Measurements from ENCODE around the gene LDLRAD4.

LDLRAD4 gene

GRCh38 chr18:13517369-13517768 is 298.8 kb downstream of the LDLRAD4 start:
- Histone ChIP-seq H3K79me2 (ENCODE audit: insufficient read depth, low read depth) (no peaks in the 10 kb centered on the region), H4K20me1 (ENCODE audit: insufficient read depth) (no peaks in the 10 kb centered on the region), H3K4me3 (IDR thresholded peaks at IDR 0.05; ENCODE audit: insufficient read depth, low read depth, low read length) (no peak overlapping the region), H3K4me2 (no peak overlapping the region), H3K27me3 (ENCODE audit: insufficient read depth, low read depth) (no peaks in the 10 kb centered on the region), H3K27ac (no peak overlapping the region), H3K9ac (no peak overlapping the region), H2AFZ (ENCODE audit: low read depth) (no peak overlapping the region), H3K36me3 (ENCODE audit: insufficient read depth) (no peaks in the 10 kb centered on the region), H3K4me1 (ENCODE audit: low read depth, poor library complexity, severe bottlenecking) (no peaks in the 10 kb centered on the region)
- TF ChIP-seq CTCF (conservative IDR thresholded peaks at IDR 0.05; ENCODE audit: low read depth, low read length), result no peak

GRCh38 chr18:13518382-13518781 is 299.8 kb downstream of the LDLRAD4 start:
- Histone ChIP-seq H3K9ac (no peak overlapping the region), H3K4me1 (ENCODE audit: low read depth, poor library complexity, severe bottlenecking) (no peaks in the 10 kb centered on the region), H3K4me2 (no peak overlapping the region), H3K36me3 (ENCODE audit: insufficient read depth) (no peaks in the 10 kb centered on the region), H4K20me1 (ENCODE audit: insufficient read depth) (no peaks in the 10 kb centered on the region), H3K27me3 (ENCODE audit: insufficient read depth, low read depth) (no peaks in the 10 kb centered on the region), H3K4me3 (IDR thresholded peaks at IDR 0.05; ENCODE audit: insufficient read depth, low read depth, low read length) (no peak overlapping the region), H2AFZ (ENCODE audit: low read depth) (no peak overlapping the region), H3K79me2 (ENCODE audit: insufficient read depth, low read depth) (no peaks in the 10 kb centered on the region), H3K27ac (no peak overlapping the region)
- TF ChIP-seq CTCF (conservative IDR thresholded peaks at IDR 0.05; ENCODE audit: low read depth, low read length), result no peak

DNA sequence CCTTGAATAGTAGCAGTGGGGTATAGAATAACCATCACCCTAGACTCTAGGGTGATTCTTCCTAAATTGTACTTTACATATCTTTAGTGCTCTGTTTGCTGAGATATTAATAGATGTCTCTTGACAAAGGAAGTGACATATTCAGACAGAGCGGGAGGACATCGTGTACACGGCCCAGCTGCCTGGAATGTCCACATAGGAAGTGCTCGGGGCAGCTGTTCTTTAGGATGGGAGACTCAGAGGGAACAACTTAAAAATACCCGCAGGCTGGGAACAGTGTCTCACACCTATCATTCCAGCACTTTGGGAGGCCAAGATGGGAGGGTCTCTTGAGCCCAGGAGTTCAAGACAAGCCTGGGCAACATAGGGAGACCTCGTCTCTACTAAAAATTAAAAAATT is 301.7 kb downstream of the LDLRAD4 start:
- Histone ChIP-seq H3K9ac (no peak overlapping the region), H3K79me2 (ENCODE audit: insufficient read depth, low read depth) (no peaks in the 10 kb centered on the region), H3K4me3 (IDR thresholded peaks at IDR 0.05; ENCODE audit: insufficient read depth, low read depth, low read length) (no peak overlapping the region), H3K4me1 (ENCODE audit: low read depth, poor library complexity, severe bottlenecking) (no peaks in the 10 kb centered on the region), H3K36me3 (ENCODE audit: insufficient read depth) (no peaks in the 10 kb centered on the region), H3K27me3 (ENCODE audit: insufficient read depth, low read depth) (no peaks in the 10 kb centered on the region), H3K27ac (no peak overlapping the region), H4K20me1 (ENCODE audit: insufficient read depth) (no peaks in the 10 kb centered on the region), H2AFZ (ENCODE audit: low read depth) (no peak overlapping the region), H3K4me2 (no peak overlapping the region)
- TF ChIP-seq CTCF (conservative IDR thresholded peaks at IDR 0.05; ENCODE audit: low read depth, low read length), result no peak

GRCh38 chr18:13520741-13521140 is 302.2 kb downstream of the LDLRAD4 start:
- no peak overlapping the region for H3K9ac ChIP-seq
- H3K4me1 ChIP-seq (ENCODE audit: low read depth, poor library complexity, severe bottlenecking), result no peaks in the 10 kb centered on the region
- no peaks in the 10 kb centered on the region for H3K79me2 ChIP-seq (ENCODE audit: insufficient read depth, low read depth)
- H3K4me3 ChIP-seq (IDR thresholded peaks at IDR 0.05; ENCODE audit: insufficient read depth, low read depth, low read length), result no peak overlapping the region
- no peaks in the 10 kb centered on the region for H4K20me1 ChIP-seq (ENCODE audit: insufficient read depth)
- H3K4me2 ChIP-seq, result no peak overlapping the region
- no peak for TF ChIP-seq CTCF (conservative IDR thresholded peaks at IDR 0.05; ENCODE audit: low read depth, low read length)
- no peaks in the 10 kb centered on the region for H3K36me3 ChIP-seq (ENCODE audit: insufficient read depth)
- H3K27me3 ChIP-seq (ENCODE audit: insufficient read depth, low read depth), result no peaks in the 10 kb centered on the region
- no peak overlapping the region for H2AFZ ChIP-seq (ENCODE audit: low read depth)
- no peak overlapping the region for H3K27ac ChIP-seq

- no peak overlapping the region for H3K27ac ChIP-seq
- H3K27me3 ChIP-seq (ENCODE audit: insufficient read depth, low read depth), result no peaks in the 10 kb centered on the region
- H3K4me2 ChIP-seq, result no peak overlapping the region
- no peaks in the 10 kb centered on the region for H3K36me3 ChIP-seq (ENCODE audit: insufficient read depth)
- no peak overlapping the region for H3K4me3 ChIP-seq (IDR thresholded peaks at IDR 0.05; ENCODE audit: insufficient read depth, low read depth, low read length)
- H3K79me2 ChIP-seq (ENCODE audit: insufficient read depth, low read depth), result no peaks in the 10 kb centered on the region
- H4K20me1 ChIP-seq (ENCODE audit: insufficient read depth), result no peaks in the 10 kb centered on the region
- H2AFZ ChIP-seq (ENCODE audit: low read depth), result no peak overlapping the region
- no peak overlapping the region for H3K9ac ChIP-seq
- TF ChIP-seq CTCF (conservative IDR thresholded peaks at IDR 0.05; ENCODE audit: low read depth, low read length), result no peak
- no peaks in the 10 kb centered on the region for H3K4me1 ChIP-seq (ENCODE audit: low read depth, poor library complexity, severe bottlenecking)
Observed at GRCh38 chr18:13521418-13521817, 302.9 kb downstream of the LDLRAD4 start.
